ENCODE measurements around the gene ANXA2R. TPM values are rescaled to one million over a fixed set of nuclear protein-coding genes. Genes with fewer than 3 reads are reported as not detected.

Gene ANXA2R
- polyA plus RNA-seq, 2 of the 4 experiments (the other 2 are of a cell fraction), result 1.7 to 2.1 TPM

GRCh38 chr5:43036409-43036808, 3.7 kb downstream of the ANXA2R start:
- no peak for FAIRE-seq
- Histone ChIP-seq H3K4me3 (no peak overlapping the region), H3K9me3 (no peaks in the 10 kb centered on the region), H3K27ac (no peak overlapping the region), H3K4me1 (peaks cover 11% of the 10 kb centered on the region; the same call in 2 of the 3 replicates), H3K4me2 (no peak overlapping the region)
- no peak for DNase-seq (ENCODE audit: low read depth in 1 of 2, low spot score in 1 of 2)
- no peak for ATAC-seq
- POLR2A ChIA-PET, result no interaction called here
- CTCF ChIA-PET, result interaction anchor here (0.5 to 4.8 kb wide), 6 partner anchors 16 to 125 kb away, joined by 3 to 75 read pairs (median 8); no protein-coding TSS in a partner anchor
- WGBS (ENCODE audit: missing lambda C conversion rate), result 90% methylated on average over 1 of the region's 1 CpG
- TF ChIP-seq MAX (IDR thresholded peaks at IDR 0.05), result no peak
- no peak for TF ChIP-seq GATA3 (IDR thresholded peaks at IDR 0.05; ENCODE audit: borderline replicate concordance)
- no peak for TF ChIP-seq MAZ (IDR thresholded peaks at IDR 0.05; ENCODE audit: borderline replicate concordance, low read depth, low read length)
- no peak for TF ChIP-seq HMGXB4 (CRISPR knock-in tag; IDR thresholded peaks at IDR 0.05; ENCODE audit: borderline replicate concordance)

GRCh38 chr5:43034591-43034968, 5.5 kb downstream of the ANXA2R start:
- Histone ChIP-seq H3K4me3 (no peak overlapping the region), H3K27ac (no peak overlapping the region), H3K9me3 (no peaks in the 10 kb centered on the region), H3K4me2 (no peak overlapping the region), H3K4me1 (peaks cover 11% of the 10 kb centered on the region; the same call in 2 of the 3 replicates)
- no peak for DNase-seq (ENCODE audit: low read depth in 1 of 2, low spot score in 1 of 2)
- ChIA-PET CTCF (no interaction called here), POLR2A (no interaction called here)
- WGBS (ENCODE audit: missing lambda C conversion rate), result 40% methylated on average over 5 of the region's 5 CpGs
- no peak for FAIRE-seq
- TF ChIP-seq ZSCAN20 (CRISPR knock-in tag; IDR thresholded peaks at IDR 0.05) (no peak), RNF2 (IDR thresholded peaks at IDR 0.05; ENCODE audit: borderline replicate concordance, low read depth) (no peak), FOSB (CRISPR knock-in tag; IDR thresholded peaks at IDR 0.05) (no peak), HOXB13 (CRISPR knock-in tag; IDR thresholded peaks at IDR 0.05; ENCODE audit: low read depth) (no peak), SMC3 (IDR thresholded peaks at IDR 0.05) (no peak), HOXA7 (CRISPR knock-in tag; IDR thresholded peaks at IDR 0.05) (no peak), MAX (IDR thresholded peaks at IDR 0.05) (no peak), RCOR1 (IDR thresholded peaks at IDR 0.05; ENCODE audit: low read depth, low read length) (no peak), RARB (CRISPR knock-in tag; IDR thresholded peaks at IDR 0.05) (no peak), ZFP36 (IDR thresholded peaks at IDR 0.05; ENCODE audit: borderline replicate concordance, partially characterized antibody) (no peak), ESRRA (IDR thresholded peaks at IDR 0.05; ENCODE audit: borderline replicate concordance, low read length) (no peak), PBX3 (IDR thresholded peaks at IDR 0.05) (no peak), TFCP2L1 (CRISPR knock-in tag; IDR thresholded peaks at IDR 0.05) (no peak), HES2 (IDR thresholded peaks at IDR 0.05) (no peak), EP300 (IDR thresholded peaks at IDR 0.05) (no peak), E2F6 (IDR thresholded peaks at IDR 0.05; ENCODE audit: borderline replicate concordance, low read depth) (no peak), CBX2 (IDR thresholded peaks at IDR 0.05; ENCODE audit: borderline replicate concordance, low read depth) (no peak), CBX8 (IDR thresholded peaks at IDR 0.05) (no peak)
- no peak for ATAC-seq
